GM11168 (cell line): ENCODE results near the gene SF1.

Source experiments
- in situ Hi-C: fragments of 300-500 bp; cut with MboI; formaldehyde crosslinking; loops from one replicate; pipeline ENCODE4 v1.12.0; 2022; ENCODE audit warnings: low sequenced_read_pairs; ENCODE audit not compliant: unreplicated experiment

SF1 gene

DNA sequence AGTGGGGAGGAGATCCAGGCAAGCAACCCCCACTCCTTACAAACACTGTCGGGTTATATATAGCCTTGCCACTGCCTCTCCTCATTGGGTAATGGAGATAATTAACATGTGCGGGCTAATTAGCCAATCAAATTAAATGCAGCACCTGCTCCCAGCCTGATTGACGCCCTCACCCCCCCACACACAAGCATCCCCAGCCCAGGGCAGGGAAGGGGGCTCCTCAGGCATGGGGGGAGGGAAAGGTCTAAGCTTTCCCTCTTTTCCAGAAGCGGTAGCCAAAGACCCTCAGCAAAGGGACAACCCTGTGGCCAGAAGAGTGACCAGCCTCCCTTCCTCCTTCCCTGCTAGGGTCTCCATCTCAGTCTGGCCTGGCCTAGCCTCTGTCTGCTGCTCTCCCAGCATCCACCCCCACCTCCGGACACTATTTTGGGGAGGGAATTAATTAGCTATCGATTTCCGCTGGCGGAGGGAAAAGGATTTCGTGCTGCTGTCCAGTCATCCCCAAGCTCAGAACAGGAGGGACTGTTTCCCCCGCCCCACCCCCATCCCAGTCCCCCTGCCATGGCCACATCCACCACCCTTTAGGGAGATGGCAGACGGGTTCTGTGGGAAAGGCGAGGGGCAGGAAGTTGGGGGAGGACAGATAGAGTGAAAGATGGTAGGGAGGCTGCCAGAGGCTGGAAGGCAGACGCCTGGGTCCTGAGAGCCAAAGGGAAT is 62.4 kb downstream of the SF1 start:
- in situ Hi-C loops: no loop called here

DNA sequence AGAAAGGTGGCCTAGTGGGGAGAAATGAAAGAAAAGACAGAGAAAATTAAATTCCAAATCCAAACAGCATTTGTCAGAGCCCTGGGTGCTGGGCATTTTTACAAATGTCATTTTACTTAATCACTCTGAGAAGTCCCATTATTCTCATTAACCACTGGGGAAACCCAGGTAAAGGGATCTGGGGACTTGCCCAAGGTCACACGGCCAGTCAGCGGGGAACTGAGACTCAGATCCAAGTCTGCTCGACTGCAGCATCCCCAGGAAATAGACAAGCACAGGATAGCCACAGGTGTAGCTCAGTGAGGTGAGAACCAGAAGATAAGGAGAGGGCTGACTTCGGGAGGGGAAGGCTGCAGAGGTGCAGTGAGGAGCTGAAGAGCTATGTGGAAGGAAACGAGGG is 63.2 kb downstream of the SF1 start:
- in situ Hi-C loops: no loop called here

DNA sequence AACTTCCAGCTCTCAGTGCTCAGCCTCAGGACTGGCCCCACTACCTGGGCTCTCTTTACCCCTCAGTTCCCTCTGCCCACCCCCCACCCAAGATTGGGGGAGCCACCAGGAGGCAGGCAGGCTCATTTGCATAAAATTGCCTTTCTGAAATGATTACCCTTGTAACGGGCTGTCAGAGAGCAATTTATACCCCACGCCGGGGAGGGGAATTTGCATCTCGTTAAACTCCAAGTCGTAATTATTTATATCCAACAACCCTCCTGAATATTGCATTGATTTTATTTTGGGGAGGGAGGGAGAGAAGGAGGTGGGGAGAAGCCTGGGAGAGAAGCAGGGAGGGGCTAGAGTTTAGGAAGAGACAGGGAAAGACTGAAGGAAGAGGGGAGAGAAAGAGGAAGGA is 63.7 kb downstream of the SF1 start:
- in situ Hi-C loops: no loop called here
